Naive thymus-derived CD4-positive, alpha-beta T cell (primary cell): ENCODE results near the gene IL19. TPM values are rescaled to one million over a fixed set of nuclear protein-coding genes. Genes with fewer than 3 reads are reported as not detected.
"Not testable (repeated sequence)": the region's sequence is repeated elsewhere in the genome, so short reads cannot be mapped to it uniquely, and the experiment has no call there.

ENCODE experiments used
- ATAC-seq: fragments of 150-1000 bp; cut with Tn5 transposase; 2 replicates; pipeline ENCODE4 v1.10.0; 2021; ENCODE audit warnings: mild to moderate bottlenecking, moderate library complexity
- CTCF ChIA-PET: fragments of 350-600 bp; sonication (Branson Sonifier 250); formaldehyde crosslinking; loops from one replicate; lab custom pipeline; 2021; ENCODE audit warnings: antibody characterized with exemption; lab: Charles Lee
- POLR2A ChIA-PET: fragments of 350-600 bp; sonication (Branson Sonifier 250); formaldehyde crosslinking; loops from one replicate; lab custom pipeline; 2021; ENCODE audit warnings: antibody characterized with exemption, inconsistent platforms; lab: Charles Lee
- DNase-seq, 9 donors: peaks; one replicate each; pipeline versions ENCODE4 v3.0.0 to v3.0.0-alpha.2; 2020 to 2022; ENCODE audit warnings: mixed read lengths in 1 of 9
- H3K27ac ChIP-seq: one replicate; pipeline ENCODE4 v1.7.0; 2013; ENCODE audit warnings: mild to moderate bottlenecking, low read depth, low read length, moderate library complexity
- H3K27me3 ChIP-seq, 2 donors: one replicate each; pipeline ENCODE4 v1.7.0; 2013; ENCODE audit warnings: low read length in 2 of 2, mild to moderate bottlenecking in 2 of 2, moderate library complexity in 2 of 2; ENCODE audit not compliant: control insufficient read depth in 2 of 2, insufficient read depth in 2 of 2
- H3K36me3 ChIP-seq, 3 experiments: 1 replicate in 2 of 3; 2 replicates in 1 of 3; pipeline ENCODE4 v1.7.0; 2013; ENCODE audit warnings: low read length in 3 of 3, mild to moderate bottlenecking in 3 of 3, moderate library complexity in 1 of 3; ENCODE audit not compliant: insufficient read depth in 3 of 3, control insufficient read depth in 2 of 3
- H3K4me1 ChIP-seq, 2 donors: one replicate each; pipeline ENCODE4 v1.7.0; 2013; ENCODE audit warnings: low read length in 2 of 2, mild to moderate bottlenecking in 2 of 2, moderate library complexity in 1 of 2; ENCODE audit not compliant: control insufficient read depth in 2 of 2, insufficient read depth in 2 of 2
- H3K4me3 ChIP-seq: 2 replicates; pipeline ENCODE4 v1.7.0; 2013; ENCODE audit warnings: mild to moderate bottlenecking, low read length
- H3K9me3 ChIP-seq, 3 experiments: 1 replicate in 2 of 3; 2 replicates in 1 of 3; pipeline ENCODE4 v1.7.0; 2013; ENCODE audit warnings: low read length in 3 of 3; ENCODE audit not compliant: control insufficient read depth in 2 of 3
- H3K27ac Mint-ChIP-seq, 9 donors: one replicate each; pipeline ENCODE4 v1.8.0; 2020 to 2022; ENCODE audit warnings: mixed read lengths in 9 of 9, mild to moderate bottlenecking in 8 of 9, moderate library complexity in 5 of 9, inconsistent platforms in 2 of 9
- H3K27me3 Mint-ChIP-seq, 5 donors: one replicate each; pipeline ENCODE4 v1.8.0; 2021 to 2022; ENCODE audit warnings: mixed read lengths in 5 of 5, mild to moderate bottlenecking in 1 of 5
- H3K36me3 Mint-ChIP-seq, 5 donors: one replicate each; pipeline ENCODE4 v1.8.0; 2020 to 2022; ENCODE audit warnings: mixed read lengths in 5 of 5, mild to moderate bottlenecking in 3 of 5, inconsistent platforms in 1 of 5
- H3K4me1 Mint-ChIP-seq, 7 donors: one replicate each; pipeline ENCODE4 v1.8.0; 2020 to 2022; ENCODE audit warnings: mixed read lengths in 7 of 7, mild to moderate bottlenecking in 3 of 7, inconsistent platforms in 1 of 7
- H3K4me3 Mint-ChIP-seq, 10 donors: one replicate each; pipeline ENCODE4 v1.8.0; 2020 to 2022; ENCODE audit warnings: mild to moderate bottlenecking in 10 of 10, mixed read lengths in 10 of 10, moderate library complexity in 6 of 10, inconsistent platforms in 2 of 10
- H3K9me3 Mint-ChIP-seq, 11 donors: one replicate each; pipeline ENCODE4 v1.8.0; 2020 to 2022; ENCODE audit warnings: mixed read lengths in 11 of 11, mild to moderate bottlenecking in 4 of 11, inconsistent platforms in 1 of 11, moderate library complexity in 1 of 11
- intact Hi-C, 2 donors: fragments of 100-400 bp; cut with micrococcal nuclease; formaldehyde crosslinking; loops; one replicate each; pipeline ENCODE4 v1.15.1; 2023
- polyA plus RNA-seq, 2 donors: library from polyadenylated mRNA; unstranded; fragments of 300-500 nt; fragmentation: Illumina TruSeq; gene quantifications; one replicate each; pipeline ENCODE4 v1.2.3, GENCODE V29; 2021
- total RNA-seq, 6 experiments: library from RNA in 5 of 6; stranded (reverse) in 5 of 6; gene quantifications; 1 replicate in 5 of 6; 2 replicates in 1 of 6; pipeline ENCODE4 v1.2.3 and lab custom pipeline; 2021 to 2026

Gene IL19
- total and polyA plus RNA-seq, 7 experiments from 2014 or later = not detected

DNA sequence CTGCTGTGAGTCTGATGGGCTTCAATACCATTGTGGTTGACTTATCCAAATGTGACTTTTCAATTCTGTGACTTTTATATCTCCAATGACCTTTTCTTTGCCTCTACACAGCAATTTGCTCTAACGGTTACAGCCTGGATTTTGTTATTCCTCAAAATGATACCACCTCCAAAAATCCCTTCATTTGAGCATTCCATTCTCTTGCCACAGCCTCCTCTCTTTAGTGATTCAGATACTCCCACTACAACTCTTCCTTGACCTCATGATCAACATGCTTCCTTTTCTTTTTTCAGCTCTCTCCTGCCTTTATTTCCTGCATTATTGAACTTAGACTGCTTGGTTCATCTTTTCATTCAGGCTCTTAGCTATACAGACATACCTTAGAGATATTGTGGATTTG lies 16.6 kb upstream of the IL19 start:
- Mint-ChIP-seq H3K27me3 (peaks cover 0 to 47% (median 0%) of the 10 kb centered on the region in 5 donors), H3K9me3 (peaks cover 0 to 2% (median 0%) of the 10 kb centered on the region in 11 donors), H3K27ac (peak overlapping the region in 3 of 9 donors; percentile 0 to 45 (median 41)), H3K36me3 (peaks cover 0 to 20% (median 5%) of the 10 kb centered on the region in 5 donors), H3K4me1 (peaks cover 15 to 47% (median 38%) of the 10 kb centered on the region in 7 donors), H3K4me3 (no peak overlapping the region)
- Histone ChIP-seq H3K4me3 (no peak overlapping the region), H3K36me3 (no peaks in the 10 kb centered on the region), H3K27ac (no peak overlapping the region), H3K4me1 (peaks cover 26 to 46% of the 10 kb centered on the region in 2 donors), H3K27me3 (no peaks in the 10 kb centered on the region), H3K9me3 (no peaks in the 10 kb centered on the region)
- ChIA-PET CTCF (interaction anchor here (1.0 to 1.3 kb wide), 2 partner anchors 14 to 58 kb away, joined by 3 read pairs; no protein-coding TSS in a partner anchor), POLR2A (interaction anchor here (1.6 kb wide), 1 partner anchor 49 kb away, joined by 3 read pairs; no protein-coding TSS in a partner anchor)
- DNase-seq (no peak), ATAC-seq (no peak)
- intact Hi-C loops = no loop called here

DNA sequence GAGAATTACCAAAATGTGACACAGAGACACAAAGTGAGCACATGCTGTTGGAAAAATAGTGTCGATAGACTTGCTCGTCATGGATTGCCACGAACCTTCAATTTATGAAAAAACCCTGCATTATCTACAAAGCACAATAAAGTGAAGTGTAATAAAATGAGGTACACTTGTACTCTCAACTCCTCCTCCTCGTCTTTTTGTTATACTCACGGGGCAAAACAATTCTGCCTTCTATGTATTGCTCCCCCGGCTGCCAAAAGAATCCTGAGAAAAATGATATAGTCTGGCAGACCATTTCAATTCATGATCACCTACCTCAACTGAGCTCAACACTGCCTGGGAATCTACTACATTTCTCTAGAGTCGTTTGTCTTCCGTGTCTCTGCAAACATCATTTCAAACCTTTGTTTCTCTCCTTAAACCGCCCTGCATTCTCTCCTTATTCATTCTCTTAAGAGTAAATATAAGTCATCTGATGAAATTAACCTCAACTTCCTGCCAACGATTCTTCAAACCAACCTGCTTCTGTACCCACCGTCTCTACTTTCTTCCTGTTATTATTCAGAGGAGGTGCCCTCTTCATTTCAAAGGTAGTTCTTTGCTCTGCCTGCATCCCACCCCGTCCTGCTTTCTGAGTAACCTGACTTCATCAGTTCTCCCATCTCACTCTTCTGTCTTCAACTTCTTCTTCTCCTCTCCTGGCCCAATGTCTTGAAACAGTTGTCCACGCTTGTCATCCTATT lies 12.9 kb upstream of the IL19 start:
- Histone ChIP-seq H3K36me3 (no peaks in the 10 kb centered on the region), H3K27ac (peak overlapping the region; percentile 42), H3K9me3 (no peaks in the 10 kb centered on the region), H3K27me3 (no peaks in the 10 kb centered on the region), H3K4me1 (peaks cover 38 to 52% of the 10 kb centered on the region in 2 donors), H3K4me3 (peak overlapping the region; percentile 33)
- Mint-ChIP-seq H3K27me3 (peaks cover 0 to 36% (median 0%) of the 10 kb centered on the region in 5 donors), H3K36me3 (peaks cover 0 to 20% (median 5%) of the 10 kb centered on the region in 5 donors), H3K4me1 (peaks cover 18 to 48% (median 37%) of the 10 kb centered on the region in 7 donors), H3K27ac (no peak overlapping the region), H3K4me3 (no peak overlapping the region), H3K9me3 (peaks cover 0 to 2% (median 0%) of the 10 kb centered on the region in 11 donors)
- intact Hi-C loops = loop anchor here (1.0 to 2.0 kb wide), 8 partner anchors 9 to 154 kb away; partner anchors contain the start of gene IL19 (in 1 of the 2)
- peak; percentile 95 for ATAC-seq
- peak in 7 of 9 donors; percentile 57 to 87 (median 81) for DNase-seq
- POLR2A ChIA-PET = interaction anchor here (0.5 to 7.9 kb wide), 10 partner anchors 9 to 165 kb away, joined by 3 to 78 read pairs (median 4); partner anchors contain the start of genes FCMR, IL10 and IL19
- CTCF ChIA-PET = interaction anchor here (1.2 to 7.4 kb wide), 6 partner anchors 9 to 154 kb away, joined by 3 to 40 read pairs (median 6); partner anchors contain the start of gene IL19

DNA sequence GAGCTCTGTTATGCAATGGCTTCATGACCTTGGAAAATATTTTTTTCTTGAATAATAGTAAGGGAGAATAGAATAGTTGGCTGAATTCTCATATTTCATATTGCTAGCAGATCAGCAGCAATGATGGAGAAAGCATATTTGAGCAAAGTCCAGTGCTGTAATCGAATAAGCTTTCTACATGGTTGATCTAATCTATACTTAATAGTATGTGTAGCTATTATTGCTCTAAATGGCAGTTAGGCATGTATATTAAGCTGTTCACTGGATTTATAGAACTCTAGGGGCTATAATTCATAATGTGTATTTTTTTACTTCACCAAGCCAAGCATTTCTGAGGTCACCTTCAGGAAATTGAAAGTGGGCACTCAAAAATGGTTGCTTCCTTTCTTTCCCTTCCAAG lies 10.0 kb upstream of the IL19 start:
- Mint-ChIP-seq H3K4me3 (no peak overlapping the region), H3K9me3 (peaks cover 0 to 8% (median 0%) of the 10 kb centered on the region in 11 donors), H3K27me3 (peaks cover 0 to 40% (median 0%) of the 10 kb centered on the region in 5 donors), H3K36me3 (peaks cover 0 to 18% (median 0%) of the 10 kb centered on the region in 5 donors), H3K27ac (peak overlapping the region in 2 of 9 donors; percentile 8 to 28), H3K4me1 (peaks cover 16 to 48% (median 39%) of the 10 kb centered on the region in 7 donors)
- Histone ChIP-seq H3K4me3 (no peak overlapping the region), H3K9me3 (no peaks in the 10 kb centered on the region), H3K27ac (no peak overlapping the region), H3K4me1 (peaks cover 44 to 48% of the 10 kb centered on the region in 2 donors), H3K27me3 (no peaks in the 10 kb centered on the region), H3K36me3 (no peaks in the 10 kb centered on the region)
- CTCF ChIA-PET = interaction anchor here (0.7 to 7.4 kb wide), 6 partner anchors 26 to 161 kb away, joined by 3 to 40 read pairs (median 4); partner anchors contain the start of gene FCMR
- POLR2A ChIA-PET = interaction anchor here (1.0 to 7.9 kb wide), 4 partner anchors 12 to 161 kb away, joined by 4 to 78 read pairs (median 6); partner anchors contain the start of genes FCMR, IL10 and IL19
- intact Hi-C loops = no loop called here
- ATAC-seq = no peak
- DNase-seq = no peak

DNA sequence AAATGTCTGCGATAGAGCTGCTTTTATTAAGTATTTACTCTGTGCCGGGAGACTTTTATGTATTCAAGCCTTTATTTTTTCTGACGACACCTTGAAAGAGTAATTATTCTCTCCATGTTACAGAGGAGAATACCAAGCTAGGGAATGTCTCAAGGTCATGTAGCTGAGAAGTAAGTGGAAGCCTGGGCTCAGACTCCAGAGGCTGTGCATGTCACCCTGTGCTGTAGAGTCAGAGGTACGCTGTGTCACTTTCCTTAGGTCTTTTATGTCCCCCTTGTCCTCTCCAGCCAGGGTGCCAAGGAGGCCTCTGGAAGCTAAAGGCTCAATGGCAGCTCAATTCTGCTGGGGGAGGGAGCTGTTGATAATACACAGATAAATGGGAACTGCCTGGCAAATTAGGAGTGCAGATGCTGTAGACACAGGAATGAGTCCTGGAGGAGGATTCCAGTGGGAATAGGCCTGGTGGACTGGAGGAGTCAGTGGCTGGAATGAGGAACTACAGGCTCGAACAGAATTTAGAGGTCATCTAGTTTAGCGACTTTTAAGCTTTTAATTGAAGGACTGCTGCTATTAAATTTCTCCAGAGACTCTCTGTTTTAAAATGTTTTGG lies 9.3 kb upstream of the IL19 start:
- Histone ChIP-seq H3K4me3 (no peak overlapping the region), H3K27me3 (no peaks in the 10 kb centered on the region), H3K9me3 (no peaks in the 10 kb centered on the region), H3K4me1 (peaks cover 45 to 52% of the 10 kb centered on the region in 2 donors), H3K27ac (no peak overlapping the region), H3K36me3 (no peaks in the 10 kb centered on the region)
- Mint-ChIP-seq H3K27me3 (peaks cover 0 to 42% (median 0%) of the 10 kb centered on the region in 5 donors), H3K36me3 (peaks cover 0 to 13% (median 0%) of the 10 kb centered on the region in 5 donors), H3K4me1 (peaks cover 19 to 50% (median 42%) of the 10 kb centered on the region in 7 donors), H3K9me3 (peaks cover 0 to 8% (median 0%) of the 10 kb centered on the region in 11 donors), H3K4me3 (peak overlapping the region in 1 of 10 donors; percentile 30), H3K27ac (peak overlapping the region in 2 of 9 donors; percentile 29 to 47)
- DNase-seq = no peak
- ChIA-PET POLR2A (interaction anchor here (1.0 to 7.9 kb wide), 5 partner anchors 11 to 161 kb away, joined by 3 to 78 read pairs (median 4); partner anchors contain the start of genes FCMR, IL10 and IL19), CTCF (interaction anchor here (0.7 to 7.4 kb wide), 8 partner anchors 9 to 161 kb away, joined by 3 to 40 read pairs (median 4); partner anchors contain the start of gene FCMR)
- ATAC-seq = no peak
- intact Hi-C loops = no loop called here

DNA sequence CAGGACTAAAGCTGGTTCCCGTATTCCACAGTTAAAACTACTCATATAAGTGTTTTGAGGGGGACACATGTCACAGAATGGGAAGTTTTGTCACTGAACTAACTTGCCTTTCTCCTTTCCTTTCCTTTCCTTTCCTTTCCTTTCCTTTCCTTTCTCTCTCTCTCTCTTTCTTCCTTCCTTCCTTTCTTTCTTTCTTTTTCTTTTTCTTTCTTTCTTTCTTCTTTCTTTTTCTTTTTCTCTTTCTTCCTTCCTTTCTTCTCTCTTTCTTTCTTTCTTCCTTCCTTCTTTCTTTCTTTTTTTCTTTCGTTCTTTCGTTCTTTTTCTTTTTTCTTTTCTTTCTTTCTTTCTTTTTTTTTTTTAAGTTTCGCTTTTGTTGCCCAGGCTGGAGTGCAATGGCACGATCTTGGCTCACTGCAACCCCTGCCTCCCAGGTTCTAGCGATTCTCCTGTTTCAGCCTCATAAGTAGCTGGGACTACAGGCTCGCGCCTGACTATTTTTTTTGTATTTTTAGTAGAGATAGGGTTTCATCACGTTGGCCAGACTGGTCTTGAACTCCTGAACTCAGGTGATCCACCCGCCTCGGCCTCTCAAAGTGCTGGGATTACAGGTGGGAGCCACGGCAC lies 7.7 kb upstream of the IL19 start:
- peaks cover 42 to 52% of the 10 kb centered on the region in 2 donors for H3K4me1 ChIP-seq
- H3K27me3 Mint-ChIP-seq = peaks cover 0 to 44% (median 0%) of the 10 kb centered on the region in 5 donors
- H3K9me3 Mint-ChIP-seq, H3K36me3 ChIP-seq, intact Hi-C loops, H3K27ac ChIP-seq, H3K4me3 ChIP-seq, ATAC-seq, H3K4me3 Mint-ChIP-seq, H3K27me3 ChIP-seq, H3K9me3 ChIP-seq, DNase-seq, H3K36me3 Mint-ChIP-seq: not testable (repeated sequence)
- ChIA-PET POLR2A (interaction anchor here (0.8 to 7.9 kb wide), 5 partner anchors 9 to 60 kb away, joined by 3 to 78 read pairs (median 4); partner anchors contain the start of genes IL10 and IL19), CTCF (interaction anchor here (1.0 to 1.4 kb wide), 2 partner anchors 32 to 41 kb away, joined by 4 to 5 read pairs; no protein-coding TSS in a partner anchor)
- peak overlapping the region in 3 of 9 donors; percentile 39 to 75 (median 56) for H3K27ac Mint-ChIP-seq
- peaks cover 25 to 59% (median 48%) of the 10 kb centered on the region in 7 donors for H3K4me1 Mint-ChIP-seq
